HG03060 (cell line): ENCODE data around the gene DNTT.

Experiments
- ATAC-seq: cut with Tn5 transposase; IDR thresholded peaks from one replicate; pipeline ENCODE4 v1.9.1; 2021; ENCODE audit warnings: low read depth, moderate number of reproducible peaks; ENCODE audit not compliant: unreplicated experiment

Gene DNTT

GRCh38 chr10:96275685-96276418 is 28.4 kb upstream of the DNTT start:
- no peak for ATAC-seq

GRCh38 chr10:96276426-96276825 is 27.8 kb upstream of the DNTT start:
- ATAC-seq, result no peak

- ATAC-seq, result no peak
Observed at GRCh38 chr10:96276831-96277230, 27.4 kb upstream of the DNTT start.

DNA sequence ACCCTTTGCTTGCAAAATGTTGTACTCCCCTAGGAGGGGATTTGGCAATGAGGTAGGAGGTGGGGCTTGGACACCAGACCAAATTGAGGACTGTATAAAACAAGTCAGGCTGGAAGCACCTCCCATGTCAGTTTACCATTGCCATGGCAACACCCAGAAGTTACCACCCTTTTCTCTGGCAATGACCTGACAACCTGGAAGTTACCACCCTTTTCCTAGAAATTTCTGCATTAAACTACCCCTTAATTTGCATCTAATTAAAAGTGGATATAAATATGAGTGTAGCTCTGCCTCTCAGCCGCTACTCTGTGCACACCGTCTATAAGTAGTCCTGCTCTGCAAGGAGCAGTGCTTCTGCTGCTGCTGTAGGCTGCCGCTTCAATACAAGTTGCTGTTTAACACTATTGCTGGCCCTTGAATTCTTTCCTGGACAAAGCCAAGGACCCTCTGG is 25.0 kb upstream of the DNTT start:
- ATAC-seq, result no peak

GRCh38 chr10:96280859-96281258 is 23.4 kb upstream of the DNTT start:
- no peak for ATAC-seq

DNA sequence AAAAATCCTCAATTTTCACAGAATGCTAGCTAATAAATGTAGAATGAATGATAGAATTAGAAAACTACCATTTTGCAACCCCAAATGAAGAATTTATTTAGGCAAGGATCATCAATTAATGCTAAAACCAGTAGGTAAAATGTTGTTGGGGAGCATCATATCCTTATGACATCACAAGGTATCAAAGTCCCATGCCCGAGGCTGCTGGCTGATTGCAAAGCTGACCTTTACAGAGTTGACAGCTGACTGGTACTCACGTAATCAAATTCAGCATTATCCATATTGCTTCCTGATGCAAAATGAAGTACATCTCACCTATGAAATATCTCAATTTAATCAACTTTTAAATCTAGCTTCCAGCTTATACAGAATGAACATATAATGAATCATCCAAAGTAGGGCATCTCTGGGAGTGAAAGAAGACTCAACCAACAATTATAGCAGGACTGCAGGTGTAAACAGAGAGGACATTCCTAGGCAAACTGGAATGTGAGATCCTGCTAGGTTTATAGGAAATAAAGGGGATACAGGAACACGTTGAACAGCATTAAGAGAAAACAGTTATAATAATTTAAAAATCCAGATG is 22.7 kb upstream of the DNTT start:
- no peak for ATAC-seq

GRCh38 chr10:96283351-96283750 is 20.9 kb upstream of the DNTT start:
- ATAC-seq, result no peak

GRCh38 chr10:96283756-96284155 is 20.5 kb upstream of the DNTT start:
- no peak for ATAC-seq

DNA sequence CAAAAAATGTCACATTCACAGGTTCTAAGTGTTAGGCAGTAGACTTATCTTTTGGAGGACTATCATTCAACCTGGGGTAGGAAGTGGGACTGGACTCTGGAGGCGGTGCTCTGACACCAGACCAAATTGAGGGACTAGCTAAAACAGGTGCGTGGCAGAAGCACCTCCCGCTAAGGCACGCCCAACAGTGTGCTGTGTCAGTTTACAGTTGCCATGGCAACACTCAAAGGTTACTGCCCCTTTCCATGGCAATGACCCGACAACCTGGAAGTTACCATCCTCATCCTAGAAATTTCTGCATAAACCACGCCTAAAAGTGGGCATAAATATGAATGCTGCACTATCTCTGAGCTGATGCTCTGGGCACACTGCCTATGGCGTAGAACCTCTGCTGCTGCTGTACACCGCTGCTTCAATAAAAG is 18.9 kb upstream of the DNTT start:
- ATAC-seq, result no peak

- ATAC-seq, result peak; percentile 46
Observed at GRCh38 chr10:96287392-96288105, 16.7 kb upstream of the DNTT start.

GRCh38 chr10:96288151-96288621 is 16.0 kb upstream of the DNTT start:
- peak; percentile 43 for ATAC-seq

GRCh38 chr10:96289218-96289910 is 14.9 kb upstream of the DNTT start:
- ATAC-seq, result no peak

DNA sequence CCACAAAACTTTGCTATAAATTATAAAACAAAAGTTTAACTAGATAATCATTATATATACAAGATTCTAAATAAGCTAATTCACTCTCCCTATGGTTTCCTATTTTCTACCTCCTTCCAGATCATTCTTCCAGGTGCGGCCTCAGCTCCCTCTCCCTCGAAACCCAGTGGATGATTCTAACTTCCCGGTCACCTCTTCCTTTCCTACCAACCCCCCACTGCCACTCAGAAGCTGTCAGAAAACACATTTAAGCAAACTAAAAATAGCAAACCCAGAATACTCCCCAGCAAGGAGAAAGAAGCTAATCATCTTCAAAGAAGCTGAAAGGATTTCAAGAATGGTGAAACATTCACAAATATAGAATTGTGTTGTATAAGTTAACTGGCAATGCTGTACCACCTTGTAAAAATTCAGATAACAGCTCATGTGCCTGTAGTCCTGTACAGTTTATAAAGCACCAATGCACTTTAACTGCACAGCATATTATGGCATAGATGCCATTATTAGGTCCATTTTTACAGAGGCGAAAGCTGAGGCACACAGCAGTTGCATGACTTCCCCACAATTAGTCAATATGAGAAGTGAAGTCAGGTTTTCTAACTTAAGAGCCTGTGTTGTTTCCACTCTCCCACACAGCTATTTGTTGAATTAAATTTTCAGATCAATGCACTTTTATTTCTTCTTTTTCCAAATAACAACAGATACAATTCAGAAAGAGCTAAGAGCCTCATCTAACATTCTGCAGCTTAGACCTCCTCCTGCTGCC is 13.7 kb upstream of the DNTT start:
- ATAC-seq, result peak; percentile 27

GRCh38 chr10:96292971-96293920 is 11.0 kb upstream of the DNTT start:
- no peak for ATAC-seq

- no peak for ATAC-seq
Observed at GRCh38 chr10:96295475-96295874, 8.8 kb upstream of the DNTT start.

GRCh38 chr10:96297486-96297885 is 6.7 kb upstream of the DNTT start:
- ATAC-seq, result no peak

- ATAC-seq, result no peak
Observed at GRCh38 chr10:96298362-96298761, 5.9 kb upstream of the DNTT start.

- no peak for ATAC-seq
Observed at GRCh38 chr10:96299383-96299782, 4.9 kb upstream of the DNTT start.

GRCh38 chr10:96301616-96302015 is 2.6 kb upstream of the DNTT start:
- no peak for ATAC-seq
